ENCODE results near the gene SCARF1. TPM values are rescaled to one million over a fixed set of nuclear protein-coding genes. Genes with fewer than 3 reads are reported as not detected.

The SCARF1 gene
- total RNA-seq, 1 experiment from 2014 or later: 0.06 TPM

DNA sequence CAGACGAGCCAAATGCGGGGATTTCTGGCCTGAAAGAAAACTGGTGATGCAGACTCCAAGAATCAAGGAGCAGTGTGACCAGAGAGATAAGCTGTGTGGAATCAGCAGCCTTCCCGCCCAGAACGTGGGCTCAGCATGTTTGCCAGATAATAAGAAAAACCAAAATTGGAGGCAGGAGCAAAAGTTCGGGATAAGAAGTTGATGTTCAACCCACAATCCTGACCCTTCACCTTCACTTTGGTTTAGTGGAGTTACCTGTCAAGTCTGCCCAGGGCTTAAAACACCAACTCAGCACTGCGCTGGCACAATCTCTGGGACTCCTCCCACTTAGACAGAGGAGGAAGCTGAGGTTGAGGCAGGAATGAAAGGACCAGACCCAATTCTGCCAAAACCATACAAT, 20.0 kb downstream of the SCARF1 start:
- Histone ChIP-seq H3K27me3 (no peaks in the 10 kb centered on the region), H3K36me3 (no peaks in the 10 kb centered on the region)

DNA sequence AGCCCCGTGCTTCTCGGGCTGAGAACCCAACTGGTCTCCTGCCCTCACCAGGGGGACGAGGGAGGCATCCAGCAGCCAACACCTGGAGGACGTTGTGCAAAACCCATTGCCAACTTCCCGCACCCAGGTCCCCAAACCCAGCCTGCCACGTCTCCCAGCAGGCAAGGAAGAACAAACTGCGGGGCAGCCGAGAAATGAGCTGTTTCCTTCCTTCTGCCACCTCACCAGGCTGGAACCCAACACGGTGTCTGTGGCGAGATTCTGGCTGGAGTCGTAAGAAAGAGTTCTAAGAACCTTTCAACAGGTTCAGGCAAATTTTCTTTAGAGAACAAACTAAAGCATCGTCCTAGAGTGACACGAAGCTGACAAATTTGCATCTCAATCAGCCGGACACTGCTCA, 20.5 kb downstream of the SCARF1 start:
- H3K36me3 ChIP-seq: no peaks in the 10 kb centered on the region
- H3K27ac ChIP-seq: no peak overlapping the region
- no peaks in the 10 kb centered on the region for H3K4me1 ChIP-seq
- no peak overlapping the region for H3K4me3 ChIP-seq
- no peak for DNase-seq
- no peaks in the 10 kb centered on the region for H3K9me3 ChIP-seq (replicated peaks)
- H3K27me3 ChIP-seq: no peaks in the 10 kb centered on the region

More for the DNA sequence above, 20.0 kb downstream of the SCARF1 start:
- Histone ChIP-seq H3K4me3 (no peak overlapping the region), H3K4me1 (no peaks in the 10 kb centered on the region), H3K27ac (no peak overlapping the region), H3K9me3 (replicated peaks) (no peaks in the 10 kb centered on the region)
- DNase-seq: no peak

DNA sequence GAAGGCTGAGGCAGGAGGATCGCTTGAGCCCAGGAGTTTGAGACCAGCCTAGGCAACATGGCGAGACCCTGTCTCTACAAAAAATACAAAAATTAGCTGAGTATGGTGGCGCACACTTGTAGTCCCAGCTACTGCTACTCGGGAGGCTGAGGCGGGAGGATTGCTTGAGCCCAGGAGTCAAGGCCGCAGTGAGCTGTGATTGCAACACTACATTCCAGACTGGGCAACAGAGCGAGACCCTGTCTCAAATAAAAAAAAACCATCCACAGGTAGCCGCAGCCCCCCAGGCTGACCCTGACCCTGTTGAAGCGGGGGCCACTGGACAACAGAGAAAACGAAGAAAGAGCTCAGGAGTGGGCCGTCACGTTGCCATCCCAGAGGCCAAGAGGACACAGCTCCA, 20.9 kb downstream of the SCARF1 start:
- no peaks in the 10 kb centered on the region for H3K4me1 ChIP-seq
- H3K27me3 ChIP-seq: no peaks in the 10 kb centered on the region
- H3K27ac ChIP-seq: no peak overlapping the region
- no peaks in the 10 kb centered on the region for H3K36me3 ChIP-seq
- H3K4me3 ChIP-seq: no peak overlapping the region
- DNase-seq: no peak
- no peaks in the 10 kb centered on the region for H3K9me3 ChIP-seq (replicated peaks)

DNA sequence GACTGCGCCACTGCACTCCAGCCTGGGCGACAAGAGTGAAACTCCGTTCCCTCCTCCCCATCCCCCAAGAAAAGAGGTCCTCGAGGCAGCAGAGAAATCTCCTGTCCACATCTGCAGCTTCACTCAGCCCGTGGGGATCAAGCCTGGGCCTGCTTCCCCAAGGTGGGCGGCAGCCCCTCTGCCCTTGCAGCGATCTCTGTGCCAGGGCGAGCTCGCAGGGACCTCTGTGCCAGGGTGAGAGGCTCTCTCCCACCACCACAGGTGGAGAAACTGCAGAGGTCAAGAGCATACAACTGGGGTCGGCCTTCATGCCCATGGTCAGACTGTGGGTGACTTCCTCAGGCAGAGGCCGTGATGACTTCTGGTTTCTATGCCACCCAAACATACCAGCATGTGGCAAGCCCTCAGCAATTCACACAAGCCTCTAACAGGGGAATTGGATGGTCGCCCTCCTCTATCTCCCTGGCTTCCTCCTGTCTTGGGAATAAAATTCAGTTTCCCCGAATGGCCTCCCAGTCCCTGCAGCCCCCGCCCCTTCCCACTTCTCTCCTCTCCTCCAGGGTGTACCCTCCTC, 22.4 kb downstream of the SCARF1 start:
- no peaks in the 10 kb centered on the region for H3K36me3 ChIP-seq
- DNase-seq: no peak
- no peak overlapping the region for H3K27ac ChIP-seq
- H3K4me1 ChIP-seq: no peaks in the 10 kb centered on the region
- H3K4me3 ChIP-seq: no peak overlapping the region
- H3K9me3 ChIP-seq (replicated peaks): no peaks in the 10 kb centered on the region
- H3K27me3 ChIP-seq: no peaks in the 10 kb centered on the region

DNA sequence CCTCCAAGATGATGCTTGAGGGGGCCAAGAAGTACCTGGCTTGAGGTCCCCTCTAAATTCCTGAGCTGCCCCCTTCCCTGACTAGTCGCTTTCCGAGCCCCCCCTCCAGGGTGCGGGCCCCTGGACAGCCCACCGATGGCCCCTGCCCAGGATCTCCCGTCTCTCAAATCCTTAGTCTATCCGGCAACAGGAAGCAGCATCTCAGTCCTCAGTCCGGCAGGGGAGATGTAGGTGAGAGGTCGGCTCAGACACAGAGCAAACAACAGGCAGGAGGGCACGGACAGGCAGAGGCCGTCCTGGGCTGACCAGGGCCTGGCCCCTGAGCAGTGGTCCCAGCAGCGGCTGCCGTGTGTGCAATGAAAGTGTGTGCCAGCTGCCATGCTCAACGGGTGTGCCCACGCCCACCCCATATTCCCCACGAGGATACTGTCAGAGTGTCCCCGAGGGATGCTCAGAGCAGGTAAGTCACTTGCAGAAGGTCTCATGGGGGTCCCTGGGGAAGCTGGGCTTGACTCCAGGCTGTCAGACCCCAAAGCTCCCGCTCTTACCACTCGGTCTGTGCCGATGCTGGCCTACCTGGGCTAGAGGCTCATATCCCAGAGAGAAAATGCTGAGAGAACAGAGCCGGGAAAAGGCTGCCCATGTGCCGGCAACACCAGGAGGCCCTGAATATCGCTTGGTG, 24.1 kb downstream of the SCARF1 start:
- no peaks in the 10 kb centered on the region for H3K4me1 ChIP-seq
- H3K4me3 ChIP-seq: no peak overlapping the region
- no peaks in the 10 kb centered on the region for H3K36me3 ChIP-seq
- H3K27me3 ChIP-seq: no peaks in the 10 kb centered on the region
- H3K9me3 ChIP-seq (replicated peaks): no peaks in the 10 kb centered on the region
- DNase-seq: no peak
- H3K27ac ChIP-seq: no peak overlapping the region

DNA sequence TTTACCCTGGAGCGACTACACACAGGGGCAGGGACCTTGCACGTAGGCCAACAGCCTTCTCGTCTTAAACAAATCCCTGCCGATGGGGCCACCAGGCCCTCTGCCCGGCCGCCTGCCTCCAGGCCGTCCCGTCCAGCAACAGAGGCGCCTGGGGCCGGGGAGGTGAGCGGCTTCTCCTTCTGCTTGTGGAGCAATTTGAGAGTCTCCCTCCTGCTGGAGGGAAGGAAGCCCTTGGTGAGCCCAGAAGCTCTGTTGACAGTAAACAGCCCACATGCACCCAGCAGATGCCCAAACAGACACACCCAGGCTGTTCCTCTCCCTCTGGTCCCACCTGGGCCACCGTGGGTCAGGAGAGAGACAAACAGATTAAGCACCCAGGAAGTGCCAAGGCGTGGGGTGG, 25.0 kb downstream of the SCARF1 start:
- Histone ChIP-seq H3K27me3 (no peaks in the 10 kb centered on the region), H3K27ac (no peak overlapping the region), H3K36me3 (no peaks in the 10 kb centered on the region), H3K9me3 (replicated peaks) (no peaks in the 10 kb centered on the region), H3K4me3 (no peak overlapping the region), H3K4me1 (no peaks in the 10 kb centered on the region)
- DNase-seq: no peak

DNA sequence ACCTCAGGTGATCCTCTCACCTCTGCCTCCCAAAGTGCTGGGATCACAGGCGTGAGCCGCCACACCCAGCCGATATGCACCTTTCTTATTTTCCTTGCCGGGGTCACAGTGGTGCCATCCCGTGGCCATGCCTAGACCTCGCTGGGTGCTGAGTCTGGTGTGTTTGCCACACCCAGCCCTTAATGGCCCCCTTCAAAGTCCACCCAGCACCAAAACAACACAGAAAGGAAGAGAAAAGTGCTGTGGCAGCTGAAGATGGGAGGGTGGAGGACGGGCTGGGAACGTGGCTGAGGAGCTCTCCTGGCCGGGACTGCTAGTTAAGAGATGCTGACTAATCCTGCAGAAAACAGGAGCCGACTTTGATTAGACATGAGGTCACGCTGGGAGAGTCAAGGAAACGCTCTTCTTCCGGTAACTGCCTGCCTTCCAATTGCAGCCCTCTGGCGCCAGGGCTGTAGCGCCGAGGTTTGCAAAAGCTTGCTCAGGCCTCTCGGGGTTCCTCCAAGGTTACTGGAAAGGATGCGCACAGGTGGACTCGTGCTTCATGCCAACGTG, 27.8 kb downstream of the SCARF1 start:
- Histone ChIP-seq H3K27me3 (no peaks in the 10 kb centered on the region), H3K36me3 (no peaks in the 10 kb centered on the region), H3K4me3 (no peak overlapping the region), H3K4me1 (no peaks in the 10 kb centered on the region), H3K9me3 (replicated peaks) (no peaks in the 10 kb centered on the region), H3K27ac (no peak overlapping the region)
- peak; percentile 15 to 41 for DNase-seq

DNA sequence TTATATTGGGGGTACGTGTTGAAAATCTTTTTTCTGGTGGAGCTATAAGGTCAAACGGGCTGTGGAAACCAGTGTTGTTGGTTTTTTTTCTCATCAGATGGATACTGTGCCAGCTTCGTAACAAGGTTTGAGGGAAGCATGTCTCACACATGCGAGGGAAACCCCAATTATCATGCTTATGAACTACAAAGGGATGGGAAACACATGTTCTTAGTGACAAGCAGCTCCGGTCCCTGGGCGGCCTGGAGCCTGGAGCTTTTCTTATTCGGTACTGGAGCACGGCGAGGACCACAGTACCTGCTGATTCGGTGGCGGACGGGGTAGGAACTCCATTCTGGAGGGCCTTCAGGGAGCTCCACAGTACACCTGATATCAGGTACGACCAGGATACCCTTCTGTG, 29.4 kb downstream of the SCARF1 start:
- Histone ChIP-seq H3K4me1 (no peaks in the 10 kb centered on the region), H3K27ac (no peak overlapping the region), H3K9me3 (replicated peaks) (no peaks in the 10 kb centered on the region), H3K27me3 (no peaks in the 10 kb centered on the region), H3K4me3 (no peak overlapping the region), H3K36me3 (no peaks in the 10 kb centered on the region)
- no peak for DNase-seq

DNA sequence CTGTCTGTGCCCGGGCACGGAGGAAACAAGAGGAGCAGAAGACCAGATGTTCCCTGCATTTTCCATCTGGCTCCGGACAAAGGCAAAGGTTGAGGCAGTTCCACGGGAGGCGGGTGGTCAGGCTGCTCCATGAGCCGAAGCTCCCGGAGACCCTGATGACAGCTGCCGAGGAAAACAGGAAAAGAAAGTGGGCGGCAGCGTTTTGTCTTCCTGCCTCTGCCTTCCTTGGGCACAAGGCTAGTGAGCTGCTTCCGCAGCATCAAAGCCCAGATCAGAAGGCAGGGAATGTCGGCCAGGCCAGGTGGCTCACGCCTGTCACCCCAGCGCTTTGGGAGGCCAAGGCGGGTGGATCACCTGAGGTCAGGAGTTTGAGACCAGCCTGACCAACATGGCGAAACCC, 33.1 kb downstream of the SCARF1 start:
- no peaks in the 10 kb centered on the region for H3K27me3 ChIP-seq
- H3K27ac ChIP-seq: no peak overlapping the region
- no peaks in the 10 kb centered on the region for H3K36me3 ChIP-seq
- H3K4me1 ChIP-seq: no peaks in the 10 kb centered on the region
- no peak for DNase-seq
- H3K4me3 ChIP-seq: no peak overlapping the region
- H3K9me3 ChIP-seq (replicated peaks): no peaks in the 10 kb centered on the region

DNA sequence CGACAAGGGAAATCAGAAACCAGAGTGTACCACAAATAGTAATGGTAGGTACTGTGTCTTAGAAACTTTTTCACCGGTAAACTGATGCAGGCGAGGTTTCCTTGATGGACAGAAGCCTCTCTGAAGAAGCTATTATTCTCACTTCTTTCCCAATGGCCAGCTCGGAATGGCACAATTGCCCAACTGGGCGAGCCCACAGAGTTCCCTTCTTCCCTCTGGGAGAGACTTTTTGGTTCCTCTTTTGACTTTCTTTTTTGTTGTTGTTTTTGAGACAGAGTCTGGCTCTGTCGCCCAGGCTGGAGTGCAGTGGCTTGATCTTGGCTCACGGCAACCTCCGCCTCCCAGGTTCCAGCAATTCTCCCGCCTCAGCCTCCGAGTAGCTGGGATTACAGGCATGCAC, 33.8 kb downstream of the SCARF1 start:
- Histone ChIP-seq H3K27me3 (no peaks in the 10 kb centered on the region), H3K36me3 (no peaks in the 10 kb centered on the region), H3K4me1 (no peaks in the 10 kb centered on the region), H3K9me3 (replicated peaks) (no peaks in the 10 kb centered on the region), H3K27ac (no peak overlapping the region), H3K4me3 (no peak overlapping the region)
- no peak for DNase-seq

DNA sequence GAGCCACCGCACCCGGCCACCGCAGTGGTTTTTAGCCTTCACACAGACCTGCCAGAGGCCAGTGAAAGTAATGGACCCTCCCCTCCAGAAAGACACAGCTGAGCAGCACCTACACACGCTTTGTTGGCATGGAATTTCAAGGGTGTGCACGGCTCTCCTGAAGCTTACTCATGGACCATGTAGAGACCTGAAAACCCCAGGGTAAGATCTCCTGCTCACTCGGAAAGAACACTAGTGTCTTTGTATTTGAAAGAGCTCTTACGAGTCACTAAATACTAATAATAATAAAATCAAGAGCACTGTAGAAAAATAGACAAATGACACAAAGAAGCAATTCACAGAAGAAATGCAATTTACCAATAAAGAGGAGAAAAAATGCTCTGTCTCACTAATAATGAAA, 36.9 kb downstream of the SCARF1 start:
- DNase-seq: no peak
- H3K36me3 ChIP-seq: no peaks in the 10 kb centered on the region
- H3K27ac ChIP-seq: no peak overlapping the region
- H3K27me3 ChIP-seq: no peaks in the 10 kb centered on the region
- H3K4me1 ChIP-seq: no peaks in the 10 kb centered on the region
- no peaks in the 10 kb centered on the region for H3K9me3 ChIP-seq (replicated peaks)
- no peak overlapping the region for H3K4me3 ChIP-seq

DNA sequence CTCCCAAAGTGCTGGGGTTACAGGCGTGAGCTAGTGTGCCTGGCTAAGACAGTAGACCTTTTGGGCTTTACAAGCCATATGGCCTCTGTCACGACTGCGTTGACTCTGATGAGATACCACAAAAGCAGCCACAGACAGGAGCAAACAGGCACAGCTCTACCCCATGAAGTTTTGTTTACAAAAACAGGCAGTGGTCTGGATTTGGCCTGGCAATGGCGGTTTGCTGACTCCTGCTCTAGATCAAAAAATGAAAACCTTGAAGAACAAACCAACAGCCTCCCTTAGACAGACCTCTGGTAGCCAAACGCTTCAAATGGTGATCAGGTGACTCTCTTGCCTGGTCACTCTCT, 37.6 kb downstream of the SCARF1 start:
- Histone ChIP-seq H3K9me3 (replicated peaks) (no peaks in the 10 kb centered on the region), H3K4me1 (no peaks in the 10 kb centered on the region), H3K4me3 (no peak overlapping the region), H3K27me3 (no peaks in the 10 kb centered on the region), H3K27ac (no peak overlapping the region), H3K36me3 (no peaks in the 10 kb centered on the region)
- no peak for DNase-seq

DNA sequence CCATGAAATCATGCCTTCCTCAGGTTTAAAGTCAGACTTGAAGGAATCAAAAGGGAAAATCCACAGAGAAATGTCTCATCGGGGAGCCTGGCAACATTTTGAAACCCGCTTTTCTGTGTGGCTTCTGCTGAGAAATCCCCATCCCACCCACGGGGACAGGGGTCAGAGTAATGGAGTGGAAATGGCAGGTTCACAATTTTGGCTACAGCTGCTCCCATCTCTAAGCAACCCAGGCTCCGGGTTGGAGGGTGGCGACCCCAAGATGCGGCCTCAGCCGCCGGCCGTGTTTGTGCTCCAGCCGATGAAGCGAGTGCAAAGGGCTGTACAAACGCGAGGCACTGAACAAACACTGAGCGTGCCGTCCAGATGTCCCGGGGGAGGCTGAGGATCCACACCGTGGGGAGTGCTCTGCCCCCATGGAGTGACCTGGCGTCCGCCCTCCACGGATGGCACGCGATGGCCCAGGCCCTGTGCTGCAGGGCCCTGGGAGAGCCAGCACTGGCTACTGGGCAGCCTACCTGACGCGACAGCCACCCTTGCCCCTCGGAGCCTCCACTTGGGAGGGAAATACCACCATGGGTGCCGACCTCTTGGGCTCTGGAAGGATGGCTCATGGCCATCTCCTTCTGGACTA, 39.1 kb downstream of the SCARF1 start:
- Histone ChIP-seq H3K9me3 (replicated peaks) (no peaks in the 10 kb centered on the region), H3K36me3 (no peaks in the 10 kb centered on the region), H3K4me1 (no peaks in the 10 kb centered on the region), H3K4me3 (no peak overlapping the region), H3K27ac (no peak overlapping the region), H3K27me3 (no peaks in the 10 kb centered on the region)
- DNase-seq: no peak

DNA sequence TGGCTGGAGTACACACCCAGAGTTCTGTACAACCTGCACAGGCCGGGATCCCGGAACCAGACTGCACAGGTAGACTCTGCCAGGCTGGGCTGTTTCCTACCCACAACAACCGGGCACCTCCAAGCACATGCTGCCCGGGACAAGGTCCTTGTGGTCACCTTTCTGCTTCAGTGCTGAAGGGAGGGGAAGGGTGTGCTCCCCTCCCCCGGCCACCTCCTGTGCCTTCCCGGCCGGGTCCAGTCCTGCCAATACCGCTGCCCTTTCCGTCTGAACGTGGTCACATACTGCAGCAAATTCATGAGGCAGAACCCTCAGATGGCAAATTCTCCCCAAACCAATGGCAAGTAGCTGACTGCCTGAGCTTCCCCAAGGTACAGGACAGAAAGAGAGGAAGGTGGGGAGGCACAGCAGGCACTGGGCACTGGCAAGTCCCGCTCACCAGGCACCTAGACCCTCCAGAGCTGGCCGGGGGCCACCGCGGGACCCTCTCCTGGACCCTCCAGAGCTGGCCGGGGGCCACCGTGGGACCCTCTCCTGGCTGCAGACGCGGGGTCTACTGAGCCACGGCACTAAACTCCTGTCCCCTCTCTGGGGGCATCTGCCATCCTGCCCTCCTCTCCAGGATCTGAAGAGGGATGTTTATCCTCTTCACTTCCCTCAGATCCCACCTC, 39.7 kb downstream of the SCARF1 start:
- H3K36me3 ChIP-seq: no peaks in the 10 kb centered on the region
- H3K9me3 ChIP-seq (replicated peaks): no peaks in the 10 kb centered on the region
- no peak for DNase-seq
- no peak overlapping the region for H3K27ac ChIP-seq
- H3K27me3 ChIP-seq: no peaks in the 10 kb centered on the region
- no peaks in the 10 kb centered on the region for H3K4me1 ChIP-seq
- H3K4me3 ChIP-seq: no peak overlapping the region

DNA sequence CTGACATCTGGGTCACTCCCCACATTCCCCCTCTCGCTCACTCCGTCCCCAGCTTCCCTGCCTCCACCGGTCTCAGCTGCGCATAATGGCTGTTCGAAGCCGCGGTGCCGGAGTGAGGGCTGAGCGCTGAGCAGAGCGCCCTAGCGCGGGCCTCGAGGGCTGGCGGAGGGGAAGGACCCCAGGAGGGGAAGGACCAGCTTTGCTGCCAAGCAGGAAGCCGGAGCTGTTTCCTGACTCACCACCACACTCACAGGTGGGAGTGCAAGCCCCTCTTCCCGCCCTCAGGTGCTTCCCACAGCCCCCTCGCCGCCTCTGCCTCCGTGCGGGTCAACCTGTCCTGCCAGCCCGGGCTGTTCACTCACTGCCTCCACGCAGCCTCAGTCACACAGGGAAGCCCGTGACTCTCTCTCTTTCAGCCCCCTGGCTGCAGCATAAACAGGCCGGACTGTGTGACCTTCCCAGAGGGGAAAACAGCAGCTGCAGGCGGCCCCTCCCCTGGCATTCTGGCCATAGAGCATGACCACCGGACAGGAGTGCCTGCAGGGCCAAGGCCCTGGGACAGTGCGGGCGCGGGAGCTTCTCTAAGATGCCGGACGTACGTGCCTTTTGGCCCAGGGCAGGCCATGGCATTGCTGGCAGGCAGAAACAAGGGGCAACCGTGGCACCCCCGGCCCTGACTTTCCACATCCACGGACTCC, 40.6 kb downstream of the SCARF1 start:
- Histone ChIP-seq H3K4me1 (no peaks in the 10 kb centered on the region), H3K27ac (no peak overlapping the region), H3K27me3 (no peaks in the 10 kb centered on the region), H3K9me3 (replicated peaks) (no peaks in the 10 kb centered on the region), H3K4me3 (no peak overlapping the region), H3K36me3 (no peaks in the 10 kb centered on the region)
- no peak for DNase-seq
